ENCODE measurements around the gene RNF223.

GRCh38 chr1:1065265-1065939, 8.7 kb downstream of the RNF223 start:
- no peak for TF ChIP-seq CTCF (IDR thresholded peaks at IDR 0.05; ENCODE audit: low read depth, low read length, missing input control)
- no peak for TF ChIP-seq MAX (IDR thresholded peaks at IDR 0.05)

Data from liver (tissue), 2 donors.